GM19099 (cell line): ENCODE data around the gene PLEKHG3.

Experiments used
- POLR2A ChIP-seq: IDR thresholded peaks from 3 replicates; pipeline ENCODE4 v1.6.1; 2011; ENCODE audit warnings: low read depth; ENCODE audit not compliant: insufficient read length; ENCODE audit errors: extremely low read depth

PLEKHG3 gene

GRCh38 chr14:64713677-64714076 is 9.5 kb downstream of the PLEKHG3 start:
- no peak for TF ChIP-seq POLR2A

- TF ChIP-seq POLR2A = no peak
Observed at GRCh38 chr14:64714432-64715025, 10.3 kb downstream of the PLEKHG3 start.

- no peak for TF ChIP-seq POLR2A
Observed at GRCh38 chr14:64715146-64715627, 11.0 kb downstream of the PLEKHG3 start.

- TF ChIP-seq POLR2A = no peak
Observed at GRCh38 chr14:64715628-64716412, 11.6 kb downstream of the PLEKHG3 start.

GRCh38 chr14:64717870-64718269 is 13.6 kb downstream of the PLEKHG3 start:
- no peak for TF ChIP-seq POLR2A

GRCh38 chr14:64718762-64719161 is 14.5 kb downstream of the PLEKHG3 start:
- no peak for TF ChIP-seq POLR2A

GRCh38 chr14:64719601-64720000 is 15.4 kb downstream of the PLEKHG3 start:
- no peak for TF ChIP-seq POLR2A

- no peak for TF ChIP-seq POLR2A
Observed at GRCh38 chr14:64720131-64720576, 15.9 kb downstream of the PLEKHG3 start.

GRCh38 chr14:64721391-64721791 is 17.2 kb downstream of the PLEKHG3 start:
- TF ChIP-seq POLR2A = no peak

GRCh38 chr14:64721899-64722298 is 17.7 kb downstream of the PLEKHG3 start:
- TF ChIP-seq POLR2A = no peak

GRCh38 chr14:64722842-64723447 is 18.7 kb downstream of the PLEKHG3 start:
- no peak for TF ChIP-seq POLR2A

- no peak for TF ChIP-seq POLR2A
Observed at GRCh38 chr14:64723691-64724577, 19.7 kb downstream of the PLEKHG3 start.

- TF ChIP-seq POLR2A = no peak
Observed at GRCh38 chr14:64724578-64724930, 20.3 kb downstream of the PLEKHG3 start.

- no peak for TF ChIP-seq POLR2A
Observed at GRCh38 chr14:64725261-64725815, 21.1 kb downstream of the PLEKHG3 start.
